Measurements from ENCODE around the gene GNAQ. TPM values are rescaled to one million over a fixed set of nuclear protein-coding genes. Genes with fewer than 3 reads are reported as not detected.
A peak's percentile ranks its signal among the peaks of the same experiment; 100 is the strongest.

GNAQ gene
- polyA plus RNA-seq, 3 donors = 8.3 to 51.0 (median 9.6) TPM

- H4K20me1 ChIP-seq (ENCODE audit: insufficient read depth, low read length) = peaks cover 98% of the 10 kb centered on the region
- H3K36me3 ChIP-seq (replicated peaks in 1 of 2; ENCODE audit: control insufficient read depth in 1 of 2, insufficient read depth in 2 of 2, low read length in 2 of 2) = no peaks in the 10 kb centered on the region
- Mint-ChIP-seq H3K27me3 (ENCODE audit: low read depth in 3 of 3) (no peaks in the 10 kb centered on the region), H3K4me1 (peaks cover 57% of the 10 kb centered on the region), H3K4me3 (no peak overlapping the region), H3K27ac (peak overlapping the region in 5 of 7 donors; percentile 15 to 86 (median 53)), H3K9me3 (no peaks in the 10 kb centered on the region), H3K36me3 (peaks cover 4 to 9% of the 10 kb centered on the region in 2 donors)
- peak overlapping the region in 1 of 2 donors; percentile 59 for H3K27ac ChIP-seq (ENCODE audit: low read depth in 1 of 2, low read length in 2 of 2)
- no peak overlapping the region for H3K4me3 ChIP-seq (replicated peaks in 1 of 3; ENCODE audit: low read depth in 2 of 3, low read length in 3 of 3)
- intact Hi-C loops (cut with micrococcal nuclease) = no loop called here
- H3K4me2 ChIP-seq (replicated peaks; ENCODE audit: extremely low read depth, low read length, poor library complexity, severe bottlenecking) = no peak overlapping the region
- H3K9ac ChIP-seq (ENCODE audit: insufficient read depth, low read length, poor library complexity, severe bottlenecking) = no peak overlapping the region
- H3K27me3 ChIP-seq (ENCODE audit: control insufficient read depth in 2 of 2, insufficient read depth in 2 of 2, low read length in 2 of 2) = no peaks in the 10 kb centered on the region
- DNase-seq = no peak
- H3K9me3 ChIP-seq (replicated peaks in 1 of 2; ENCODE audit: control insufficient read depth in 1 of 2, insufficient read depth in 1 of 2, low read length in 2 of 2) = no peaks in the 10 kb centered on the region
- WGBS (ENCODE audit: insufficient coverage) = 83% methylated on average over 2 of the region's 5 CpGs
- no peak for TF ChIP-seq CTCF (IDR thresholded peaks at IDR 0.05)
- peaks cover 100% of the 10 kb centered on the region for H3K79me2 ChIP-seq (ENCODE audit: insufficient read depth, low read length)
- no peak overlapping the region for H2AFZ ChIP-seq (ENCODE audit: insufficient read depth, low read depth, low read length, poor library complexity, severe bottlenecking)
- peaks cover 17 to 22% of the 10 kb centered on the region in 2 donors for H3K4me1 ChIP-seq (ENCODE audit: control insufficient read depth in 1 of 2, insufficient read depth in 2 of 2, low read length in 2 of 2)
These were observed 71.1 kb downstream of the GNAQ start for GRCh38 chr9:77960356-77961153.

GRCh38 chr9:77959803-77960202 lies 71.8 kb downstream of the GNAQ start:
- no peak overlapping the region for H3K4me2 ChIP-seq (replicated peaks; ENCODE audit: extremely low read depth, low read length, poor library complexity, severe bottlenecking)
- intact Hi-C loops (cut with micrococcal nuclease) = no loop called here
- peaks cover 18 to 24% of the 10 kb centered on the region in 2 donors for H3K4me1 ChIP-seq (ENCODE audit: control insufficient read depth in 1 of 2, insufficient read depth in 2 of 2, low read length in 2 of 2)
- Mint-ChIP-seq H3K4me3 (no peak overlapping the region), H3K4me1 (peaks cover 58% of the 10 kb centered on the region), H3K27me3 (ENCODE audit: low read depth in 3 of 3) (no peaks in the 10 kb centered on the region), H3K27ac (peak overlapping the region in 5 of 7 donors; percentile 43 to 69 (median 53)), H3K9me3 (no peaks in the 10 kb centered on the region), H3K36me3 (peaks cover 4 to 12% of the 10 kb centered on the region in 2 donors)
- H3K4me3 ChIP-seq (replicated peaks in 1 of 3; ENCODE audit: low read depth in 2 of 3, low read length in 3 of 3) = no peak overlapping the region
- no peaks in the 10 kb centered on the region for H3K36me3 ChIP-seq (replicated peaks in 1 of 2; ENCODE audit: control insufficient read depth in 1 of 2, insufficient read depth in 2 of 2, low read length in 2 of 2)
- H3K9me3 ChIP-seq (replicated peaks in 1 of 2; ENCODE audit: control insufficient read depth in 1 of 2, insufficient read depth in 1 of 2, low read length in 2 of 2) = no peaks in the 10 kb centered on the region
- no peaks in the 10 kb centered on the region for H3K27me3 ChIP-seq (ENCODE audit: control insufficient read depth in 2 of 2, insufficient read depth in 2 of 2, low read length in 2 of 2)
- H3K79me2 ChIP-seq (ENCODE audit: insufficient read depth, low read length) = peaks cover 100% of the 10 kb centered on the region
- TF ChIP-seq CTCF (IDR thresholded peaks at IDR 0.05) = no peak
- no peak for DNase-seq
- peaks cover 98% of the 10 kb centered on the region for H4K20me1 ChIP-seq (ENCODE audit: insufficient read depth, low read length)
- H2AFZ ChIP-seq (ENCODE audit: insufficient read depth, low read depth, low read length, poor library complexity, severe bottlenecking) = no peak overlapping the region
- H3K9ac ChIP-seq (ENCODE audit: insufficient read depth, low read length, poor library complexity, severe bottlenecking) = no peak overlapping the region
- WGBS (ENCODE audit: insufficient coverage) = no CpG with 5 or more reads among the region's 1 CpG
- H3K27ac ChIP-seq (ENCODE audit: low read depth in 1 of 2, low read length in 2 of 2) = peak overlapping the region in 1 of 2 donors; percentile 59

Measured in CD14-positive monocyte (primary cell).